Measurements from ENCODE around the gene UBTD1.

DNA sequence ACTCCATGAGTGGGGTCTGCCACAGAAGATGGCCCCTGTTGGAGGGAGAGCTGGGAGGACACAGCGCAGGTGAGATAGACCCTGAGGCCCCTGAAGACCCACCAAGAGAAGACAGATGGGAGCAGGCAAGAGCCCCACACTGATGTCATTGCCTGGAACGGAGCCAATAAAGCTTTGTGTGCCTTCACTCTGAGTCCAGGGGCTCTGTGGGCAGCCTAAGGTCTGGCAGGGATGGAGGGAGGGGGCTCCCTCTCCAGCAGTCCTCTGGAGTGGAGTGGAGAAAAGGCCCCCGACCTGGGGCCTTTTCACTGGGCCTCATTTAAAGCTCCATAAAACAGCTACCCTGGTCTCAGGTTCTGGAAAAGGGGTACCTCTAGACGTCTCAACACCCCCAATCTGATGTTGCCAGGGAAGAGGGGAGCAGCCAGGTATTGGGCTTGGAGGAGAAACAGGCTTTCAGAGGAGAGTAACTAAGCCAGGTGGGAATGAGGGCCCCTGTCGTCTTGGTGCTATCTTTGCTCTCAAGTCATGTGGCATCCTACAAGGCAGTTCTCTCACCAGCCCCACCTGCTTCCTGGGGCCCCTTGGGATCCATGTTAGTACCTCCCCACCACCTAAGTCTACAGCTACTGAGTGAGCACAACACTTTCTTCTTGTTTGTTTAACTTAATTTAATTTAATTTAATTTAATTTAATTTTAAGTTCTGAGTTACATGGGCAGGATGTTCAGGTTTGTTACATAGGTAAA, 92.2 kb downstream of the UBTD1 start:
- no peak for TF ChIP-seq POLR2A (IDR thresholded peaks at IDR 0.05; ENCODE audit: low read length)
- no peak for TF ChIP-seq GATA1 (IDR thresholded peaks at IDR 0.05; ENCODE audit: low read depth, low read length)

Measured in erythroblast (primary cell).